Stimulated activated naive CD4-positive, alpha-beta T cell treated with Interleukin-2 at 50 U/mL for 16 hours (primary cell): ENCODE data around the gene HIRIP3.
A peak's percentile ranks its signal among the peaks of the same experiment; 100 is the strongest.

ENCODE experiments used
- DNase-seq: peaks from one replicate; lab custom pipeline; 2025; lab: John Stamatoyannopoulos, UW

The HIRIP3 gene

DNA sequence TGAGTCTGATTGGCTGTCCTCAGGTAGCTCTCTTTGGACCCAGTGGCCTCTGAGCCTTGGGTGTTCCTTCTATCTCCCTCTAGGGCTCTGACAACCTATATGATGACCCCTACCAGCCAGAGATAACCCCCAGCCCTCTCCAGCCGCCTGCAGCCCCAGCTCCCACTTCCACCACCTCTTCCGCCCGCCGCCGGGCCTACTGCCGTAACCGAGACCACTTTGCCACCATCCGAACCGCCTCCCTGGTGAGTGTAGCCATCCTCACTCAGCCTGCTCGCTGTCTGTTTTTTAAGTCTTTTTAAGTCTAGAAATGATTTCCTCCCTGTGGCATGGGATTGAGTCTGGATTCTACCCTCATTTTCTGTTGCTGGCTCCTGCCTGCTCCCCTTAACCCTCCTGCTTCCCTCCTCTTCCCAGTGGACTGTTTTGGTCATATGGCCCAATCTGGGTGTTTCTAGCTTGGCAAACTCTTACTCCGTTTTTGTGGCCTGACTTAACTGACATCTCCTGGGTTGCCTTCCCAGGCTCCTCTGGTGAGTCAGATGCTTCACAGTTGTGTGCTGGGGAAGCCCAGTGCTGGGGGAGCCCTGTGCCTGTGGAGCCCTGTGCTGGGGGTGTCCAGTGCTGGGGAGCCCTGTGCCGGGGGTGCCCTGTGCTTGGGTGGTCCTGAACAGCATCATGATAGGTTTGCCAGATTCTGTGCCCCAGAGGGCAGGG lies 11.8 kb downstream of the HIRIP3 start:
- no peak for DNase-seq

DNA sequence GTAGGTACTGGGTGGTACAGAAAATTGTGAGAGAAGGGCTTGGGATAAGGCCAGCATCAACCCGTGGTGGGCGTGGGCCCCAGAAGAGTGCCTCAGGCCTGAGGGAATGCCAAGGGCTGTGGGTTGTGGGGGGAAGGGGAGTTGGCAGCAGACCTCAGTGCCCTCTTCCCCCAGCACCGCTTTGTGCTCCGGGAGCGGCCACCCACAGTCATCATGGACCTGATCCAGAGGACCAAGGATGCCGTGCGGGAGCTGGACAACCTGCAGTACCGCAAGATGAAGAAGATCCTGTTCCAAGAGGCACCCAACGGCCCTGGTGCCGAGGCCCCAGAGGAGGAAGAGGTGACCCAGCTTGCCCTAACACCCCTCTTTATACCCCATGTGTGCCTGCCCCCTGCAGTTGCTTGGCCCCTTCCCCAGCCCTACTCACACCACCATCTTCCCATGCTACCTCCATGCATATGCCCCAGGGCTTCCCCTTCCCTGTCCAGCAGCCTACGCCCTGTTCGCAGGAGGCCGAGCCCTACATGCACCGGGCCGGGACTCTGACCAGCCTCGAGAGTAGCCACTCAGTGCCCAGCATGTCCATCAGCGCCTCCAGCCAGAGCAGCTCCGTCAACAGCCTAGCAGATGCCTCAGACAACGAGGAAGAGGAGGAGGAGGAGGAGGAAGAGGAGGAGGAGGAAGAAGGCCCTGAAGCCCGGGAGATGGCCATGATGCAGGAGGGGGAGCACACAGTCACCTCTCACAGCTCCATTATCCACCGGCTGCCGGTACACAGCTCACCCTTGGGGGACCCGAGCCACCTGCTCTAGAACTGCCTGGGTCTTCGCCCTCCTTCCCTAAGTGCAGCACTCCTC lies 12.6 kb downstream of the HIRIP3 start:
- no peak for DNase-seq

DNA sequence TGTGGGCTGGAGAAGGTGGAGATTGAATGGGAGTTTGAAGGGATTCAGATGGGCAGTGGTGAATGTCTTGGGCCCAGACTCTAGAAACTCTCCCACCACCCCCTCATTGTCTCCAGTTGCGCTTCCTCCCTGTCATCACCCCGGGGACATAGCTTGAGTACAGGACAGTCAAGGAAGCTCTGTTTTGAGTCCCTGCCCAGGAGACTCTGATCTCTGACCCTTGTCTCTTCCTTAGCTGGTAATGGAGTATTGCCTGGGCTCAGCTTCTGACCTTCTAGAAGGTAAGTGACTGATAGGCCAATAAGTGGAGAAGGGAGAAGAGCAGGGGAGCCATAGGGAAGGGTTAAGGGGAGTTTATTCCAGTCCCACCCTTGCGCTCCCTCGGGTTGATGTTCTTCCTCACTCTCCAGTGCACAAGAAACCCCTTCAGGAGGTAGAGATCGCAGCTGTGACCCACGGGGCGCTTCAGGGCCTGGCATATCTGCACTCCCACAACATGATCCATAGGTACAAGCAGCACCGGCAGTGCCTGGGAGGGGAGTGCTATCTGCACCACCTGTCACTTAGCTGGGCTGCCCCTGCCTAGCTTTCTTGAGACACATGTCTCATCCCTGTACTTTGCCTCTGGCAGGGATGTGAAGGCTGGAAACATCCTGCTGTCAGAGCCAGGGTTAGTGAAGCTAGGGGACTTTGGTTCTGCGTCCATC lies 16.7 kb downstream of the HIRIP3 start:
- DNase-seq = no peak

DNA sequence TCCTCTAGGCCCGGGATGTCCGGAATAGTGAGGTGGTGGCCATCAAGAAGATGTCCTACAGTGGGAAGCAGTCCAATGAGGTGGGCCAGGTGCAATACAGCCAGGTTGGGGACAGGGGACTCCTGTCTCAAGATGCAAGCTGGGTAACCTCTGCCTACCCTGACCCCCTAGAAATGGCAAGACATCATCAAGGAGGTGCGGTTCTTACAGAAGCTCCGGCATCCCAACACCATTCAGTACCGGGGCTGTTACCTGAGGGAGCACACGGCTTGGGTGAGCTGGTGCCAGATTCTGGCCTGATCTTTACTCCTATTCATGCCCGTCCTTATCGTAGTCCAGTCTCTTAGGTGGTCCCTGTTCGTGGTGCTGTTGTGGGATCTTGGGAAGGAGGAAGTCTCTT lies 17.3 kb downstream of the HIRIP3 start:
- DNase-seq = no peak

DNA sequence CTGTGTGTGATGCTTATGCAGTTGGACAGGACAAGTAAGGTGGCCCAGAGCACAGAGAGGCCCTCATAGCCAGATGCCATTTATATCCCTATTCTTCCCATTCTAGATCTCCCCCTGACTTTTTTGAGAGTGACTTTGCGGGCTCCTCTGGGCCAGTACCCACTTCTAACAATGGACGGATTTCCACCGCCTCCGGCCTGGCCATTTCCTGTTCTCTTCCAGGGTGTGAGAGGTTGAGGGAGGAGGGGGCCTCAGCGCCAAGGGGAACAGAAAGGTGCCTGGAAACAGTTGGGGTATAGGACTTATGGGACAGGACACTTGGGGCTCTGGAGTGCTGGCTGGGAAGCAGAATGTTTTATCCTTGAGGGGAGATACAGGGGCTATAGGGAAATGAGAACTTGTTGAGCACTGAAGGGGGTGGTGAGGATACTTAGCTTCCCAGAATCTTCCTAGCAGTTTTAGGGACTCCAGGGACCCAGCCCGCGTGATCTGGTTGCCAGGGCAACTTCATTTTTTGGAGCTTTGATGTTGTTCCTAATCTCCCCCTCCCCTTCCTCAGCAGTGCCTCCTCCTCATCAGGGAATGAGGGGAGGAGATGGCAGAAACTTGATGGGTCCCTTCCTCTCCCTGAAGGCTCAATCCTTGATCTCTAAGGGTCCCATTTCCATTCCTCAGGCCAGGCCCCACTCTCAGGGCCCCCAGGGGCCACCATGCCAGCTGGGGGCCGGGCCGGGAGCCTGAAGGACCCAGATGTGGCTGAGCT lies 18.2 kb downstream of the HIRIP3 start:
- no peak for DNase-seq

DNA sequence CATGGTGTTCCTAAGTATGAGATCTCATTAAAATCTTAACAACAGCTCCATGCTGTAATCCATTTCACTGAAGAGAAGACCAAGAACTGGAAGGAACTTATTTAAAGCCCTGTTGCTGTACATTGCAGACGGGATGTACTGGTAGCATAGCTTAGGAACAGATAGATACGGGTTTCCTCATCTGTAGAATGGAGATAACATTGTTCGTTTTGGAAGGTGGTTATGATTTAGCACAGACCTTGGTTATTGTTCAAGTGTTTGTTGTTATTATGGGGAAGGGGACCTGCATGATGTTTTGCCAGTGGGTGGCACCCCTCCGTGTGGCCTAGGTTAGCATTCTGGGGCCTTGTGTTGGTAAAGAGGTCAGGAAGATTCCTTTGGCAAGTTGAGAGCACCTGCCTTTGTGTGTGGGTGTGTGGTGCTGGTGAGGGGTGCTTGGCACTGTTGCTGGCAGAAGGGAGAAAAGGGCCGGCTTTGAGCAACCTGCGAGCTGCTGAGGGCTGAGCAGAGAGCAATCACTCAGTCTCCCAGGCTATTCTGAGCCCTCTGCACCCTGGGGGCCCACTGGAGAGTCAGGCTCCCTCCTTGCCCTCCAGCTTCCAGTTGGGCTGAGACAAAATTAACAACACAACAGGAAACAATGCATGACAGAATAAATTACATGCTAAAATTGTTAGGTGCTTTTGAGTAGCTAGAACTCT lies 19.5 kb downstream of the HIRIP3 start:
- DNase-seq = no peak

DNA sequence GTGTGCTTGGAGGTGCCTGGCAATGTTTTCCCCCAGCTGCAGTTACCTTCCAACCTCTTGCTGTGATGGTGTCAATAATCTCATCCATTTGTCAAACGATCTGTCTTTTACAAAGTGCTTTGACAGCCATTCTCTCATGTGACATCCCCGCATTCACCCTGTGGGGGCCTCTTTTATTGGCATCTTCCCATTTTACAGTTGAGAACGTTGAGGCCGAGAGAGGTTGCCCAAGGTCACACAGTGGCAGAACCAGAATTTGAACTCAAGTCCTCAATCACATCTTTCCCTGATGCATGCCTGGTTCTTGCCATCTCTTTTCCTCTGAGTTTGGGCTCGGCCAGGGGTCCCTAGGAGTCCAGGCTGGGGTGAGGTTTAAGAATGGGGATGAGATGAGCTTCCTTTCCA lies 20.3 kb downstream of the HIRIP3 start:
- no peak for DNase-seq

DNA sequence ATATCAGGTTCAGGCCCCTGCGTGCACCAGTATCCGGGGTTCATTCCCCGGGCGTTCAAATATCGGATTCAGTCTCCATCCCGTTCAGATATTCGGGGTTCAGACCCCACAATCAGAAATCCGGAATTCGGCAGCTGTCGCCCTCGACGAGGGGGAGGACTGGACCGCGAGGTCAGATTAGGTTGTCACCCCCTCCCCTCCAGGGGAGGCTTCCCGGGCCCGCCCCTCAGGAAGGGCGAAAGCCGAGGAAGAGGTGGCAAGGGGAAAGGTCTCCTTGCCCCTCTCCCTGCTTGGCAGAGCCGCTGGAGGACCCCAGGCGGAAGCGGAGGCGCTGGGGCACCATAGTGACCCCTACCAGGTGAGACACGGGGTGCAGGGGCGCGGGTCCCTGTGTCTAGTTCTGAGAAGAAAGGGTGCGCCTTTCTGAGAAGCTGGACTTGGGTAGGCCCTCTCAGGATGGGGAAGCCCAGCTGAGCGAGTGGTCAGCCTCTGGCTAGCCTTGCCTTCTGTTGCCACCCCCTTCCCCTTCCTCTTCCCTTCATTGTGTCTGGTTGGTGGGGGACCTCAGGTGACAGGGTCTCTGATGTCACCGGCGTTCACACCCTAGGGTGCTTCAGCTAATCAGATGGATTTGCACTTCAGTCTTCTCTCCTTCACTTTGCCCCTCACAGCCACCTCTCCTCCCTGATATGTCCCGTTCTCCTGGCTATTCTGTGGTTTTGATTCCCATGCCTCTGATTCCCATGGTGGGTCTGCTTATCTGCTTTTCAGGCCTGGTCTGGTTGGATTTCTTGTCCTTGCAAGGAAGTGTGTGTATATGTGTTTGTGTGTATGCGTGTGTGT lies 20.9 kb downstream of the HIRIP3 start:
- DNase-seq = no peak

DNA sequence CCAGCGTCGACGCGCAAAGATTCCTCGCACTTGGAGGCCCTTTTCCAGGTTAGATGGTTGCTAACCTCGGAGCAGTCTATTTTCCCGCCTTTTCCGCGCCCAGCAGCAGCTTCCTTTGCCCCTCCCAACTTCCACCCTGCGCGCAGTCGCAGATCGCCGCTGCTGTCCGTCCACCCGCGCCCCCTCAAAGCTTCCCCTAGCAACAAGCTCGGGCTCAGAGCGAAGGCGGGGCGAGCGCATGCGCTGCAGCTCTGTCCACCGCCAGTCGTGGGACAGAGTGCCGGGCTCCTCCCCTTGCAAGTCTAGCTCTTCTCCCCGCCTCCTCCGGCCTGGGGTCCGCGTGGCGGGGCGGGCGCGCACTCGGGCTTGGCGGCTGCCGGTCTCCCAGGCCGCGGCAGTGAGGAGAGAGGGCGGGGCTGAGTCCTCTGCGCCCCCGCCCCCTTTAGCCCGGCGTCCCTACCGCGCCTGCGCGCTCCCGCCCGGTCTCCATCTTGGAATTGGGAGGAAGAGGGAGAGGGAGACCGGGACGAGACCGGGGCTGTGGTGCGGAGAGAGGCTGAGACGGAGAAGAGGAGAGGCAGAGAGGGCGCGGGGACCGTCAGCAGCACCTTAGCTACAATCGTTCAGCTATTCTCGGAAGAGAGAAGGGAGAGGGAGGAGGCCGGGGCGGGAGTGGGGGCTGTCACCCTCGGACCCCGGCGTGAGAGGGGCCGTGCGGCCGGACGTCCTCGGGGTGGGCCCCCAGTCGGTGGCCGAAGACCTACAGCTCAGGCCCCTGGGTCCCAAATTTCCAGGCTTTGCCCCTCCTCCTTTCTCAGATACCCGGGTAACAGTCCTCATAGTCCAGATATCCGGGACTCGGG lies 21.8 kb downstream of the HIRIP3 start, which contains the start of gene TAOK2:
TSS of gene TAOK2 (plus strand) at position 485 of the 863 bp plus-strand sequence. CDS start 3,905 bp downstream, outside the sequence.
- peak; percentile 96 for DNase-seq

DNA sequence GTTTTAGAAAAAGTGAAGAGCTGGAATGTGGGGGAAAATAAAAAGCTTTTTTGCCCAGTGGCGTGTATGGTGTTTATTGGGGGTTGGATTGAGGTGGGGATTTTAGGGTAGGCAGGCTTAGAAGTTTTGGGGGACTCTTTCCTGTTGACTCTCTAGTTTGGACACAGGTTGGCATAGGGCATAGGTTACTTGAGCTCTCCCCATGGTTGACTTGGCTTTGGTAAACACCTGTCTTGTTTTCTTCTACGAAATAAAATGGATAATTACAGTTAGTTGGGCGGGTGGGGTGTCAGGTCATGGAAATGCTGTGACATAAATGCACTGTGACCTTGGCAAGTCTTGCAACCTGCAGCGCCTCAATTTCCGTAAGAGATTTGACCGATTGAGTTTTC lies 22.4 kb downstream of the HIRIP3 start:
- no peak for DNase-seq

DNA sequence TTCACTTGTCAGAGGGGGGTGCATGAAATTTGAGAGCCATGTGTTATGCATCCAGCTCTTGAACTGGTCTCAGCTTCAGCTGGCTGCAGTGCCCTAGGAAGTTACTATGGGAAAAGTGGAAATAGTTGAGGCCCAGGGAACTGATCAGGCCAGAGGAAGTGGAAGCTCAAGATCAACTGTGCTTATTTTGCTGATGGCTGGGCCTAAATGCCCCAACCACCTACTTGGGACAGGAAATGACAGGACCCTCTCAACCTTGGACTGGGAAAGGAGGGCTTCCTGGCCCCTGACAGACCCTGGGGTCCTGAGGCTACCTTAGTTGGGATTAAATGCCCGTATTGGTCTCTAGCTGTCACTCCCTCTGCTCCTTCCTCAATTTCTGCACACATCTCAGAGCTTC lies 22.9 kb downstream of the HIRIP3 start:
- DNase-seq = no peak

DNA sequence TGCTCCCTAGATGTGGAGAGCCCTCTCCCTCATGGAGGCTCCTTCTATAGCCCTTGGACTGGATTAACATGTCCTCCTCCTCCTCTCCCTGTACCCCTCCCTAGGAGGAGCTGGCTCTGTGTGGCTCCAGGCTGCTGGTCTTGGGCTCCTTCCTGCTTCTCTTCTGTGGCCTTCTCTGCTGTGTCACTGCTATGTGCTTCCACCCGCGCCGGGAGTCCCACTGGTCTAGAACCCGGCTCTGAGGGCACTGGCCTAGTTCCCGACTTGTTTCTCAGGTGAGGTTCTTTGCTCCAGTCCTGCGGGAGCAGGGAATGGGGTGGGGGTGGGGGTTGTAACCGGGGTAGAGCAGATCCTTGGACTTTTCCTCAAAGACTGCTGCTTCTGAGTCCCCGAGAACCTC lies 24.1 kb downstream of the HIRIP3 start:
- DNase-seq = no peak

DNA sequence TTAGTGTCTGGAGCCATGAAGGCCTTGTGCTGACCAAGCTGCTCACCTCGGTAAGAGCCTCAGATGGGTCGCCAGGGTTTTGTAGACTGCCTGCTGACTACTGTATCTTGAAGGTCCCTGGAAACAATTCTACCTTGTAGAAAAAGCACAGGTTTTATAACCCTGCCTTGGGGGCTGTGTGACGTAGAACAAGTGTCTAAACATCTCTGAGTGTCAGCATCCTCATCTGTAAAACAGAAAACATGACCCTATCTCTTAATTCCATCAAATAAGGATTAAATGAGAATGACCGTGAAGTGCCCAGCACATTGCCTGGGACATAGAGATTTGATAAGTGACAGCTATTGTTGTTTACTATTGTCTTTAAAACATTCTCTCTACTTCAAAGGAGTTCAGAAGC lies 27.2 kb downstream of the HIRIP3 start:
- DNase-seq = no peak

DNA sequence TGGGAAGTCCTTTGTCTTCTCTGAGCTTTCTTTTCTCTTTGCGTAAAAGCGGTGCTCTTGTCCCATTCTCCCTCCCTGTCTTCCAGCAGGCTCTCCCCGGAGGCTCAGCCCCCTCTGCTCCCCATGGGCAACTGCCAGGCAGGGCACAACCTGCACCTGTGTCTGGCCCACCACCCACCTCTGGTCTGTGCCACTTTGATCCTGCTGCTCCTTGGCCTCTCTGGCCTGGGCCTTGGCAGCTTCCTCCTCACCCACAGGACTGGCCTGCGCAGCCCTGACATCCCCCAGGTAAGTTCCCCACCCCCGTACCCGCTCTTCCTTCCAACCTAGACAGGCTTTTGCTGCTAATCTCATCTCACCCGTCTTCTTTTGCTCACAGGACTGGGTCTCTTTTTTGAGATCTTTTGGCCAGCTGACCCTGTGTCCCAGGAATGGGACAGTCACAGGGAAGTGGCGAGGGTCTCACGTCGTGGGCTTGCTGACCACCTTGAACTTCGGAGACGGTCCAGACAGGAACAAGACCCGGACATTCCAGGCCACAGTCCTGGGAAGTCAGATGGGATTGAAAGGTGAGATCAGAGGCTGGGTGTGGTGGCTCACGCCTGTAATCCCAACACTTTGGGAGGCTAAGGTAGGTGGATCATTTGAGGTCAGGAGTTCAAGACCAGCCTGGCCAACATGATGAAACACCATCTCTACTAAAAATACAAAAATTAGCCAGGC lies 32.2 kb downstream of the HIRIP3 start:
- DNase-seq = no peak

DNA sequence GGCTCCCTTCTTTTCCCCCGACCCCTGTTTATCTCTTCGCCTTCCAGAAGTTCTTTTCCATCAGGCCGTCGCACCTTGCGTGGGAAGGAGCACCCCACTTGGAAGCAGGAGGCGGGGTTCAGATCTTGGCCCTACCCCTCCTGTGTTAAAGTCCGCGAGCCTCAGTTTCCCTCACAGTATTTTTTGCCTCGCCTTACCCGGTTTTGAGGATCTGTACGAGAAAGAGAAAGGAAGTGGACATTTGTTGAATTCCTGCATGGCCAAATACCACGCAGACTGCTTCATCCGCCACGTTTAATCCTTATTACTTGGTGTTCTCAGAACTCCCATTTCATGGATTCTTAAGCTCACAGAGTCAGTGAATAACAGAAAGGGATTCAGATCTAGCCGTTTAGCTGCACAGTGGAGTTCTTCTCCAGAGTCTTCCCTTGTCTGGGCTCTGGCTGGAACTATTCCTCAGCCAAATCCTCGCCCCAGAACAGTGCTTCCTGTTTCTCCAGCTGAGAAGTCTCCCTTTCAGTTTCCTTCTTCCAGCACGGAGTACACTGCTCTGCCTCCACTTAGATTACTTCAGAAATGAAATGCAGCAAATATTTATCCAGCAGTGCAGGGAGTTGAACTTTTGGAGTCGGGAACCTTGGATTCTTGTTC lies 32.9 kb downstream of the HIRIP3 start:
- DNase-seq = no peak

DNA sequence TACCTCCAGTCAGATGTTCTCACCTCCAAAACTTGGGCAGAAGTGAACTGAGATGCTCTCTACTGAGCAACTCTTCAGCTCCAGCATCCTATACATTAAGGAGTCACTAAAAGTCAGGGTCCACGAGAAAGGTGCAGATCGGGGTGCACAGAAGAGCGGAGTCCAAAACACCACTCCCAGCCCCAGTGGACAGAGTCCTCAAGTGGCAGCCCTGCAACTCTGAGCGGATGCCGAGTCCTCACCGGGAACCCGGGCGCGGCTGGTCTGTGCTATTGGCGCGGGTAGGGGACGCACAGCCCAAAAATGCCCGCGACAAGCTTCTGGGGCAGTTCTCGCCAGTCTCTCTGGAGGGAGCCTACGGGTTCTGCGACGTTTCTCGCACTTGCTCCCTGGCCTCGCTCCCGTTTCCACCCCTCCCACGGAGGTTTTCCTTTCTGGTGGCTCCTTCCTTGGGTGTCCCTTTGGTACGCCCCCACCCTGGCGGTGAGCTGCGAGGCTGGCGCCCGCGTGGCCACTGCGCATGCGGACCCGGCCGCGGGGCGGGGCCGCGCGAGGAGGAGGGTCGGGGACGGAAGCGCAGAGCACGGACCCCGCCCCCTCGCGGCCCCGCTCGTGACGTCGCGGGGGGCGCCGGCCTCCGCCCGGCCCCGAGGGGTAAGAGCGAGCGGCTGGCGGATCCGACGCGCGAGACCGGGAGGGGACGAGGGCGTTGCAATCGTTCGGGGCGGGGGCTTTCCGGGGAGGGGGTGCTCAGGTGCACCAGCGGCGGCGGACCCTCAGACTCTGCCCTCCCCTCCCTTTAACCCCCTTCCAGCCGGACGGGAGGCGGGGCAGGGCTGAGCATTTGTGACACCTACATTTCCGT lies 33.7 kb downstream of the HIRIP3 start, which contains the start of gene TMEM219:
TSS of gene TMEM219 (plus strand) at position 601 of the 865 bp plus-strand sequence. CDS start 1,065 bp downstream, outside the sequence.
- DNase-seq = peak; percentile 86

DNA sequence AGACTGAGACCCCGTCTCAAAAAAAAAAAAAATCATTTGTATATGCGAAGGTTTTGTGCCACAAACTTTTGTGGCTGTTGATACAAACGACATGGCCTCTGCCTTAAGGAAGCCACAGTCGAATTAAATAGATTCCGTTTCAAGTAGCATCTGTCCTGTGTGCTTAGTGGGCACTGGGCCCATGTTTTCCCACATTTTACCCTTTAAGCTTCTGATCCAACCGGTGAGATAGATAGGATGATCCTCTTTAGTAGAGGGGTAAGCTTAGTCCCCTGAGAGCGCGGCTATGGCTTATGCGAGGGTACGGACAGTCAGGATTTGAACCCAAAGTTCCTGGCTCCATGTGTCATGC lies 34.3 kb downstream of the HIRIP3 start:
- DNase-seq = no peak
